Mucosa of rectum (tissue), 2 donors: ENCODE results near the gene IL6.

Source experiments
- H3K27ac ChIP-seq, 2 donors: one replicate each; pipeline ENCODE4 v1.7.0; 2013; ENCODE audit warnings: inconsistent platforms in 2 of 2, low read depth in 2 of 2, low read length in 2 of 2
- H3K27me3 ChIP-seq, 2 donors: one replicate each; pipeline ENCODE4 v1.7.0; 2013; ENCODE audit warnings: low read length in 2 of 2; ENCODE audit not compliant: control insufficient read depth in 2 of 2, insufficient read depth in 2 of 2
- H3K36me3 ChIP-seq, 2 donors: one replicate each; pipeline ENCODE4 v1.7.0; 2013; ENCODE audit warnings: low read length in 2 of 2; ENCODE audit not compliant: control insufficient read depth in 2 of 2, insufficient read depth in 2 of 2
- H3K4me1 ChIP-seq, 2 donors: one replicate each; pipeline ENCODE4 v1.7.0; 2013; ENCODE audit warnings: low read length in 2 of 2, mild to moderate bottlenecking in 1 of 2; ENCODE audit not compliant: control insufficient read depth in 2 of 2, insufficient read depth in 2 of 2
- H3K4me3 ChIP-seq, 2 donors: one replicate each; pipeline ENCODE4 v1.7.0; 2013; ENCODE audit warnings: low read length in 2 of 2
- H3K9ac ChIP-seq, 2 donors: one replicate each; pipeline ENCODE4 v1.7.0; 2013; ENCODE audit warnings: low read length in 2 of 2, low read depth in 1 of 2, mild to moderate bottlenecking in 1 of 2
- H3K9me3 ChIP-seq, 2 donors: one replicate each; pipeline ENCODE4 v1.7.0; 2013; ENCODE audit warnings: low read length in 2 of 2; ENCODE audit not compliant: control insufficient read depth in 2 of 2
- donor health status: healthy.
- donor health status: Normal muscosa, but diverticular disease.

IL6 gene

GRCh38 chr7:22743014-22743413, 16.0 kb downstream of the IL6 start:
- no peak overlapping the region for H3K4me3 ChIP-seq
- H3K36me3 ChIP-seq = no peaks in the 10 kb centered on the region
- H3K4me1 ChIP-seq = no peaks in the 10 kb centered on the region
- H3K9me3 ChIP-seq = no peaks in the 10 kb centered on the region
- no peaks in the 10 kb centered on the region for H3K27me3 ChIP-seq
- no peak overlapping the region for H3K9ac ChIP-seq
- H3K27ac ChIP-seq = no peak overlapping the region

- Histone ChIP-seq H3K4me3 (no peak overlapping the region), H3K4me1 (no peaks in the 10 kb centered on the region), H3K9ac (no peak overlapping the region), H3K9me3 (no peaks in the 10 kb centered on the region), H3K27me3 (no peaks in the 10 kb centered on the region), H3K36me3 (no peaks in the 10 kb centered on the region), H3K27ac (no peak overlapping the region)
These were observed 24.3 kb downstream of the IL6 start for GRCh38 chr7:22751341-22751740.

GRCh38 chr7:22757338-22757994, 30.5 kb downstream of the IL6 start:
- Histone ChIP-seq H3K4me3 (no peak overlapping the region), H3K27me3 (no peaks in the 10 kb centered on the region), H3K4me1 (no peaks in the 10 kb centered on the region), H3K9me3 (no peaks in the 10 kb centered on the region), H3K27ac (no peak overlapping the region), H3K9ac (no peak overlapping the region), H3K36me3 (no peaks in the 10 kb centered on the region)

GRCh38 chr7:22758576-22758975, 31.6 kb downstream of the IL6 start:
- Histone ChIP-seq H3K27ac (no peak overlapping the region), H3K4me1 (no peaks in the 10 kb centered on the region), H3K27me3 (no peaks in the 10 kb centered on the region), H3K9ac (no peak overlapping the region), H3K4me3 (no peak overlapping the region), H3K36me3 (no peaks in the 10 kb centered on the region), H3K9me3 (no peaks in the 10 kb centered on the region)

GRCh38 chr7:22759721-22760120, 32.7 kb downstream of the IL6 start:
- Histone ChIP-seq H3K9ac (no peak overlapping the region), H3K27me3 (no peaks in the 10 kb centered on the region), H3K4me3 (no peak overlapping the region), H3K36me3 (no peaks in the 10 kb centered on the region), H3K4me1 (no peaks in the 10 kb centered on the region), H3K9me3 (no peaks in the 10 kb centered on the region), H3K27ac (no peak overlapping the region)

GRCh38 chr7:22762866-22763265, 35.9 kb downstream of the IL6 start:
- Histone ChIP-seq H3K36me3 (no peaks in the 10 kb centered on the region), H3K4me3 (no peak overlapping the region), H3K27ac (no peak overlapping the region), H3K27me3 (no peaks in the 10 kb centered on the region), H3K9ac (no peak overlapping the region), H3K9me3 (no peaks in the 10 kb centered on the region), H3K4me1 (no peaks in the 10 kb centered on the region)

- no peak overlapping the region for H3K27ac ChIP-seq
- no peaks in the 10 kb centered on the region for H3K4me1 ChIP-seq
- no peak overlapping the region for H3K9ac ChIP-seq
- H3K27me3 ChIP-seq = no peaks in the 10 kb centered on the region
- H3K4me3 ChIP-seq = no peak overlapping the region
- H3K36me3 ChIP-seq = no peaks in the 10 kb centered on the region
- H3K9me3 ChIP-seq = no peaks in the 10 kb centered on the region
These were observed 38.6 kb downstream of the IL6 start for GRCh38 chr7:22765609-22766008.

GRCh38 chr7:22771194-22771871, 44.3 kb downstream of the IL6 start:
- Histone ChIP-seq H3K36me3 (no peaks in the 10 kb centered on the region), H3K9ac (no peak overlapping the region), H3K4me3 (no peak overlapping the region), H3K4me1 (no peaks in the 10 kb centered on the region), H3K27me3 (peaks cover 0 to 3% of the 10 kb centered on the region in 2 donors), H3K9me3 (no peaks in the 10 kb centered on the region), H3K27ac (no peak overlapping the region)

- H3K27me3 ChIP-seq = peaks cover 0 to 3% of the 10 kb centered on the region in 2 donors
- no peak overlapping the region for H3K9ac ChIP-seq
- no peaks in the 10 kb centered on the region for H3K4me1 ChIP-seq
- no peak overlapping the region for H3K4me3 ChIP-seq
- H3K9me3 ChIP-seq = no peaks in the 10 kb centered on the region
- no peaks in the 10 kb centered on the region for H3K36me3 ChIP-seq
- H3K27ac ChIP-seq = no peak overlapping the region
These were observed 44.9 kb downstream of the IL6 start for GRCh38 chr7:22771872-22772228.

- peaks cover 0 to 3% of the 10 kb centered on the region in 2 donors for H3K27me3 ChIP-seq
- H3K4me3 ChIP-seq = no peak overlapping the region
- no peaks in the 10 kb centered on the region for H3K36me3 ChIP-seq
- no peak overlapping the region for H3K27ac ChIP-seq
- no peaks in the 10 kb centered on the region for H3K9me3 ChIP-seq
- H3K4me1 ChIP-seq = no peaks in the 10 kb centered on the region
- no peak overlapping the region for H3K9ac ChIP-seq
These were observed 45.9 kb downstream of the IL6 start for GRCh38 chr7:22772885-22773284.
